ENCODE data around the gene RAB14.

DNA sequence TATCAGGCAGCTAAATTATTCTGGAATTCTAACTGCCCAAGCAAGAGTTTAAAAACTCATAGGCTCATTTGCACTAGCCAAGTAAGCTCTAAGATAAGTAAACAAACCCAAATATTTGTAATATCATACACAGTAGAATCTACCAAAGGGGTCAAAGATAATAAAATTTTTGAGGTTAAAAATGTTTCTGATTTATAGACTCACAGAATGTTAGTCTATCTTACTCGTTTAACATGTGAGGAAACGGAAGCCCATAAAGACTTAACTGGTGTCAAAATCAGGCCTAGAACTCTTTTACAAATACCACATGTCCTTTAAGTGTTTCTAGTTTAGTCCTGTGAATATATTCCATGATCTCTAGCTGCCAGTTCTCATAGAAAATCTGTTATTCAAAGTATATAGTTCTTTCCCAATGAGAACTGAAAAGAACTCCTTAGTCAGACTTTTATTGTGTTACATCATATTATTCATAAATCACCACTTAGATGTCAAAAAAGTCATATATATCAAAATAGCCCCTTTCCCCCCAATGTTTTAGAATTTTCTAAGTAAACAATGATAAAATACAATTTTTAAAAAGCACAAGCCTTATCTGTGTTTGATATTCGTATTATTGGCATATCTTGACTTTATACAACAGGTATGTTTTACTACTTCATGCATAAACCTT lies 13.9 kb downstream of the RAB14 start:
- TF ChIP-seq POLR2A (IDR thresholded peaks at IDR 0.05) = no peak
- TF ChIP-seq, protein P1, sequence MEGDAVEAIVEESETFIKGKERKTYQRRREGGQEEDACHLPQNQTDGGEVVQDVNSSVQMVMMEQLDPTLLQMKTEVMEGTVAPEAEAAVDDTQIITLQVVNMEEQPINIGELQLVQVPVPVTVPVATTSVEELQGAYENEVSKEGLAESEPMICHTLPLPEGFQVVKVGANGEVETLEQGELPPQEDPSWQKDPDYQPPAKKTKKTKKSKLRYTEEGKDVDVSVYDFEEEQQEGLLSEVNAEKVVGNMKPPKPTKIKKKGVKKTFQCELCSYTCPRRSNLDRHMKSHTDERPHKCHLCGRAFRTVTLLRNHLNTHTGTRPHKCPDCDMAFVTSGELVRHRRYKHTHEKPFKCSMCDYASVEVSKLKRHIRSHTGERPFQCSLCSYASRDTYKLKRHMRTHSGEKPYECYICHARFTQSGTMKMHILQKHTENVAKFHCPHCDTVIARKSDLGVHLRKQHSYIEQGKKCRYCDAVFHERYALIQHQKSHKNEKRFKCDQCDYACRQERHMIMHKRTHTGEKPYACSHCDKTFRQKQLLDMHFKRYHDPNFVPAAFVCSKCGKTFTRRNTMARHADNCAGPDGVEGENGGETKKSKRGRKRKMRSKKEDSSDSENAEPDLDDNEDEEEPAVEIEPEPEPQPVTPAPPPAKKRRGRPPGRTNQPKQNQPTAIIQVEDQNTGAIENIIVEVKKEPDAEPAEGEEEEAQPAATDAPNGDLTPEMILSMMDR (IDR thresholded peaks at IDR 0.05) = no peak
